HEK293 (cell line): ENCODE data around the gene MMP24OS.
A peak's percentile ranks its signal among the peaks of the same experiment; 100 is the strongest.

Experiments used
- CTCF ChIA-PET: fragments of 350-600 bp; formaldehyde crosslinking; extraction: SDS; loops from one replicate; lab custom pipeline; 2021; ENCODE audit warnings: antibody characterized with exemption; lab: Yijun Ruan, JAX
- POLR2A ChIA-PET: fragments of 300-600 bp; formaldehyde crosslinking; extraction: SDS; loops from one replicate; lab custom pipeline; 2020; ENCODE audit warnings: antibody characterized with exemption, inconsistent platforms; lab: Yijun Ruan, JAX
- H3K27ac ChIP-seq: fragments of 200-500 bp; sonication (Bioruptor generic); 2 replicates; pipeline ENCODE4 v1.5.1; 2014; ENCODE audit warnings: low read depth, low read length, control low read depth, inconsistent platforms; ENCODE audit errors: extremely low read depth
- H3K36me3 ChIP-seq, 2 experiments: fragments of 200-500 bp in 1 of 2; sonication (Bioruptor generic) in 1 of 2; 1 replicate in 1 of 2; 2 replicates in 1 of 2; pipeline ENCODE4 v1.5.1; 2014 to 2017; ENCODE audit warnings: inconsistent platforms in 2 of 2, low read length in 2 of 2; ENCODE audit not compliant: control insufficient read depth in 2 of 2, insufficient read depth in 1 of 2
- H3K4me1 ChIP-seq: fragments of 200-500 bp; sonication (Bioruptor generic); 2 replicates; pipeline ENCODE4 v1.5.1; 2014; ENCODE audit warnings: mild to moderate bottlenecking, low read length, inconsistent platforms; ENCODE audit not compliant: control insufficient read depth, insufficient read depth
- H3K4me3 ChIP-seq: 2 replicates; pipeline ENCODE4 v1.5.1; 2011; ENCODE audit warnings: low read depth, mild to moderate bottlenecking, control low read depth, low read length, moderate library complexity
- H3K9me3 ChIP-seq: fragments of 200-500 bp; sonication (Bioruptor generic); 2 replicates; pipeline ENCODE4 v1.5.1; 2014; ENCODE audit warnings: low read depth, low read length, inconsistent platforms; ENCODE audit not compliant: control insufficient read depth, insufficient read depth
- EGR2 ChIP-seq: fragments of 450-650 bp; formaldehyde crosslinking; IDR thresholded peaks from 2 replicates; pipeline ENCODE4 v1.5.1; 2016; ENCODE audit warnings: low read depth, missing biosample characterization, missing genetic modification characterization
- GLIS1 ChIP-seq: fragments of 450-650 bp; formaldehyde crosslinking; IDR thresholded peaks from 2 replicates; pipeline ENCODE4 v1.5.1; 2016; ENCODE audit warnings: missing biosample characterization, missing genetic modification characterization
- OVOL3 ChIP-seq: fragments of 450-650 bp; formaldehyde crosslinking; IDR thresholded peaks from 2 replicates; pipeline ENCODE4 v1.5.1; 2016; ENCODE audit warnings: missing biosample characterization, missing genetic modification characterization
- ZFHX2 ChIP-seq: fragments of 450-650 bp; formaldehyde crosslinking; conservative IDR thresholded peaks from 2 replicates; pipeline ENCODE4 v1.5.1; 2016; ENCODE audit warnings: missing biosample characterization, missing genetic modification characterization
- ZNF121 ChIP-seq: fragments of 450-650 bp; formaldehyde crosslinking; IDR thresholded peaks from 2 replicates; pipeline ENCODE4 v1.5.1; 2016; ENCODE audit warnings: missing biosample characterization, missing genetic modification characterization
- ZNF133 ChIP-seq: fragments of 450-650 bp; formaldehyde crosslinking; IDR thresholded peaks from 2 replicates; pipeline ENCODE4 v1.5.1; 2016; ENCODE audit warnings: missing biosample characterization, missing genetic modification characterization
- ZNF2 ChIP-seq: fragments of 450-650 bp; formaldehyde crosslinking; IDR thresholded peaks from 2 replicates; pipeline ENCODE4 v1.5.1; 2016; ENCODE audit warnings: missing biosample characterization, missing genetic modification characterization
- ZNF214 ChIP-seq: fragments of 450-650 bp; formaldehyde crosslinking; IDR thresholded peaks from 2 replicates; pipeline ENCODE4 v1.5.1; 2017; ENCODE audit warnings: missing biosample characterization, mild to moderate bottlenecking, missing genetic modification characterization, borderline replicate concordance
- ZNF266 ChIP-seq: fragments of 450-650 bp; formaldehyde crosslinking; IDR thresholded peaks from 2 replicates; pipeline ENCODE4 v1.5.1; 2016; ENCODE audit warnings: missing biosample characterization, missing genetic modification characterization, low read depth
- ZNF274 ChIP-seq, 2 experiments: fragments of 200-500 bp in 1 of 2; fragments of 450-650 bp in 1 of 2; sonication (Bioruptor generic) in 1 of 2; formaldehyde crosslinking in 1 of 2; IDR thresholded peaks; 2 replicates each; pipeline versions ENCODE4 v1.5.1 to v1.6.1; 2014 to 2016; ENCODE audit warnings: borderline replicate concordance in 1 of 2, inconsistent platforms in 1 of 2, low read length in 1 of 2, missing biosample characterization in 1 of 2, missing genetic modification characterization in 1 of 2
- ZNF341 ChIP-seq: fragments of 450-650 bp; formaldehyde crosslinking; IDR thresholded peaks from 2 replicates; pipeline ENCODE4; 2016; ENCODE audit warnings: low read depth, missing biosample characterization, missing genetic modification characterization
- ZNF449 ChIP-seq: fragments of 450-650 bp; formaldehyde crosslinking; IDR thresholded peaks from 2 replicates; pipeline ENCODE4 v1.5.1; 2017; ENCODE audit warnings: missing biosample characterization, mild to moderate bottlenecking, missing genetic modification characterization, moderate library complexity
- ZNF48 ChIP-seq: fragments of 450-650 bp; formaldehyde crosslinking; IDR thresholded peaks from 2 replicates; pipeline ENCODE4 v1.5.1; 2016; ENCODE audit warnings: missing biosample characterization, missing genetic modification characterization
- ZNF549 ChIP-seq: fragments of 450-650 bp; IDR thresholded peaks from 2 replicates; pipeline ENCODE4 v1.5.1; 2018; ENCODE audit warnings: missing biosample characterization, missing genetic modification characterization, mild to moderate bottlenecking, inconsistent platforms, moderate library complexity
- ZNF555 ChIP-seq: fragments of 450-650 bp; formaldehyde crosslinking; conservative IDR thresholded peaks from 2 replicates; pipeline ENCODE4 v1.5.1; 2017; ENCODE audit warnings: missing biosample characterization, mild to moderate bottlenecking, missing genetic modification characterization, inconsistent platforms
- ZNF600 ChIP-seq: fragments of 450-650 bp; formaldehyde crosslinking; IDR thresholded peaks from 2 replicates; pipeline ENCODE4 v1.5.1; 2016; ENCODE audit warnings: missing biosample characterization, missing genetic modification characterization
- TF ChIP-seq, protein P1 (sequence below): fragments of 450-650 bp; formaldehyde crosslinking; IDR thresholded peaks from 2 replicates; pipeline ENCODE4 v1.5.1; 2016; ENCODE audit warnings: missing biosample characterization, missing genetic modification characterization

The MMP24OS gene

DNA sequence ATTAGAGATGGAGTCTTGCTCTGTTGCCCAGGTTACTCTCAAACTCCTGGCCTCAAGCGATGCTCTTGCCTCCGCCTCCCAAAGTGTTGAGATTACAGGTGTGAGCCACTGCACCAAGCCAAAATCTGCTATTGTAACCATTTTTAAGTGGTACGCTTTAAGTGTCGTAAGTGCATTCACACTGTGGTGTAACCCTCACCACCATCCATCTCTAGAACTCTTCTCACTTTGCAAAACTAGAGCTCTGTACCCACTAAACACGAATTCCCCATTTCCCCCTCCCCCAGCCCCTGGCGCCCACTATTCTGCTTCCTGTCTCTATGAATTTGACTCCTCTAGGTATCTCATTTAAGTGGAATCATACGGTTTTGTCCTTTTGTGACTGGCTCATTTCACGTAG lies 17.1 kb upstream of the MMP24OS start (continued):
- TF ChIP-seq ZNF214 (tag by site-specific recombination) = no peak
- TF ChIP-seq, all 188 proteins: peak for 0

GRCh38 chr20:35294293-35294685 lies 16.4 kb upstream of the MMP24OS start:
- POLR2A ChIA-PET = no interaction called here
- Histone ChIP-seq H3K27ac (no peak overlapping the region), H3K4me3 (no peak overlapping the region), H3K36me3 (no peaks in the 10 kb centered on the region), H3K4me1 (no peaks in the 10 kb centered on the region), H3K9me3 (no peaks in the 10 kb centered on the region)
- TF ChIP-seq EGR2 (tag by site-specific recombination) (peak; percentile 24; the same call in 1 of the 2 replicates), GLIS1 (peak; percentile 94), ZNF121 (tag by site-specific recombination) (no peak)
- CTCF ChIA-PET = interaction anchor here (0.7 to 1.3 kb wide), 3 partner anchors 13 to 78 kb away, joined by 3 to 4 read pairs (median 3); no protein-coding TSS in a partner anchor

DNA sequence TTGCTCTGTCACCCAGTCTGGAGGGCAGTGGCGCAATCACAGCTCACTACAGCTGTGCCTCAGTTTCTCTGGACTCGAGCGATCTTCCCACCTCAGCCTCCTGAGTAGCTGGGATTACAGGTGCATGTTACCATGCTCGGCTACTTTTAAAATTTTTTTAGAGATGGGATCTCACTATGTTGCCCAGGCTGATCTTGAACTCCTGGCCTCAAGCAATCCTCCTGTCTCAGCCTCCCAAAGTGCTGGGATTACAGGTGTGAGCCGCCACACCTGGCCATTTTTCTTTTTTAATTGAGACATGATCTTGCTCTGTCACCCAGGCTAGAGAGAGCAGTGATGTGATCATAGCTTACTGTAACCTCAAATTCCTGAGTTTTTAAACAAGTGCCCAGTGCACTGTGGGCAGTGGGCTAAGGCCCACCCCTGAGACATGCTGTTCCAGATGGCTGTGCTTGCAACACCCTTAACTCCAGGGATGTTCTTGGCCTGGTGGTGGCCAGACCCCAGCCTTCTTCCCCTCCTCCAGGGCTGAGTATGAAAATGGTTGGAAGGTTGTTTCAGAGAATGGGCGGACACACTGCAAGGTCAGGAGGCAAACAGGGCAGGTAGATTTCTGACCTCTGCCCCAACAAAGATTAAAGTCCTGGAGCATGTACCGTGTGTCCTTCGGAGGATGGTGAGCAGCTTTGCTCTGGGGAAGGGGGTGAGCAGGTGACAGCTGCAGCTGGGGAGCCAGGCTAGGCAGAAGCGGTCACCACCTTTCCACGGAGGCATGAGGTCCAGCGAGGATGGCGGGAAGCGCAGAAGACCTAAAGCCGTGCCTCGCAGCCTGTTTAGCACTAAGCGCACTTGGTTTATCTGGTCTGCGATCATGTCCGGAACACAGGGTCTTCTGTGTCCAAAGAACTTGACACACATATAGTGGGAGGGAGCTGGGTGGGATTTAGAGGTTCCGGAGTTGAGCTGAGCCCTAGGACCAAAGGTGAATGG lies 15.7 kb upstream of the MMP24OS start:
- Histone ChIP-seq H3K9me3 (no peaks in the 10 kb centered on the region), H3K36me3 (no peaks in the 10 kb centered on the region)
- TF ChIP-seq ZNF600 (tag by site-specific recombination) (peak; percentile 48; the same call in 1 of the 2 replicates), ZNF48 (tag by site-specific recombination) (no peak), ZNF121 (tag by site-specific recombination) (peak; percentile 56; the same call in 1 of the 2 replicates), ZNF133 (tag by site-specific recombination) (no peak), ZNF274 (IDR thresholded peaks at IDR 0.05; ENCODE audit: low read length) (no peak), ZNF274 (tag by site-specific recombination; IDR thresholded peaks at IDR 0.05; ENCODE audit: borderline replicate concordance) (no peak), ZNF341 (tag by site-specific recombination) (0 out of 2 replicates have a peak, but pooled peaks have one; percentile 25), ZNF449 (tag by site-specific recombination) (no peak)
- TF ChIP-seq, all 188 proteins: peak for 3
- Histone ChIP-seq H3K4me3 (no peak overlapping the region), H3K4me1 (no peaks in the 10 kb centered on the region), H3K27ac (no peak overlapping the region)
- ChIA-PET POLR2A (interaction anchor here (0.9 kb wide), 1 partner anchor 9 kb away, joined by 3 read pairs; the partner anchor contains the start of gene EIF6), CTCF (interaction anchor here (0.6 to 1.7 kb wide), 2 partner anchors 9 to 656 kb away, joined by 4 to 6 read pairs; no protein-coding TSS in a partner anchor)

DNA sequence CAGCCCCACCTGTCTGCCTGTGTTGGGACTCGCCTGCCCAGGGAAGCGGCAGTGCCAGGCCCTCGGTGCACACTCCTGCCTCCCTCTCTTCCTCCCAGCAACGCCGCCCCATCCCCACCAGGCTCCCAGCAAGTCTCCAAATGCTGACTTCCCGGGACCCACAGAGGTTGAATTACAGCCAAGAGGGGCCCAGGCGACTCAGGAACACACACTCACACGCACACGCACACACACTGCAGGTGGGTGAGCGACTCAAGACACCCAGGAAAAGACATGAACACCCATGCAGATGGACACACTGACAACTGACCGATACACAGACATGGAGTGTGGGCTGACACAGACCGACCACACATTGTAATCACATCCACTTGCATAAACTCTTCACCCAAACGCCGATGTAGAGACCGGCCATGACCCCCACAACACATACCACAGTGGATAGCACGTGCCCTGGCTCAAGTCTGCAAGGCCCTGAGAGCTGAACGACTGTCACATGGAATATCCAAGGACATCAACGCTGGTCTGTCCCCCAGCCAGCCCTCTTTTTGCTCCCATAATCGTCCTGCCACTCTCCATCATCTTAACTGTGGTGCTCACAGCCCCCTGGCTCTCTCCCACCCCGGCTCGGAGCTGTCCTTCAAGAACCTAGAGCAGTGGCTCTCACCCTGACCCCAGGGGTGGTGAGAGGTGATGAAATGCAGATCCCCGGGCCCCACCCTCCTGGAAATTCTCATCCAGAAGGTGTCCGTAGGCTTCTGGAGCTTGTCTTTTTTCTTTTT lies 14.8 kb upstream of the MMP24OS start:
- ChIA-PET CTCF (interaction anchor here (0.6 to 1.7 kb wide), 2 partner anchors 10 to 657 kb away, joined by 4 to 6 read pairs; no protein-coding TSS in a partner anchor), POLR2A (interaction anchor here (0.9 kb wide), 1 partner anchor 8 kb away, joined by 3 read pairs; the partner anchor contains the start of gene EIF6)
- no peak for TF ChIP-seq ZNF549 (tag by site-specific recombination)
- TF ChIP-seq ZNF555 (tag by site-specific recombination) = no peak
- TF ChIP-seq ZNF266 = no peak
- TF ChIP-seq ZFHX2 (tag by site-specific recombination) = no peak
- TF ChIP-seq, protein P1, sequence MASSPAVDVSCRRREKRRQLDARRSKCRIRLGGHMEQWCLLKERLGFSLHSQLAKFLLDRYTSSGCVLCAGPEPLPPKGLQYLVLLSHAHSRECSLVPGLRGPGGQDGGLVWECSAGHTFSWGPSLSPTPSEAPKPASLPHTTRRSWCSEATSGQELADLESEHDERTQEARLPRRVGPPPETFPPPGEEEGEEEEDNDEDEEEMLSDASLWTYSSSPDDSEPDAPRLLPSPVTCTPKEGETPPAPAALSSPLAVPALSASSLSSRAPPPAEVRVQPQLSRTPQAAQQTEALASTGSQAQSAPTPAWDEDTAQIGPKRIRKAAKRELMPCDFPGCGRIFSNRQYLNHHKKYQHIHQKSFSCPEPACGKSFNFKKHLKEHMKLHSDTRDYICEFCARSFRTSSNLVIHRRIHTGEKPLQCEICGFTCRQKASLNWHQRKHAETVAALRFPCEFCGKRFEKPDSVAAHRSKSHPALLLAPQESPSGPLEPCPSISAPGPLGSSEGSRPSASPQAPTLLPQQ (tag by site-specific recombination) = peak; percentile 66
- TF ChIP-seq GLIS1 = 0 out of 2 replicates have a peak, but pooled peaks have one; percentile 10
- TF ChIP-seq ZNF2 (tag by site-specific recombination) = no peak
- TF ChIP-seq OVOL3 (tag by site-specific recombination) = no peak
- Histone ChIP-seq H3K4me3 (no peak overlapping the region), H3K27ac (no peak overlapping the region), H3K36me3 (no peaks in the 10 kb centered on the region), H3K9me3 (no peaks in the 10 kb centered on the region), H3K4me1 (no peaks in the 10 kb centered on the region)
